BJ (cell line): ENCODE results near the gene ZNF236. TPM values are rescaled to one million over a fixed set of nuclear protein-coding genes. Genes with fewer than 3 reads are reported as not detected.

Experiments
- CTCF ChIA-PET: fragments of 350-600 bp; formaldehyde crosslinking; extraction: SDS; loops from one replicate; lab custom pipeline; 2021; ENCODE audit warnings: antibody characterized with exemption, inconsistent platforms; lab: Yijun Ruan, JAX
- POLR2A ChIA-PET: fragments of 300-600 bp; sonication (Branson Sonifier 250); formaldehyde crosslinking; extraction: SDS; loops from one replicate; lab custom pipeline; 2021; ENCODE audit warnings: antibody characterized with exemption; lab: Charles Lee
- DNase-seq: peaks from one replicate; pipeline ENCODE4 v3.0.0-alpha.2; 2011; ENCODE audit warnings: low read depth
- H3K27me3 ChIP-seq: 2 replicates; pipeline ENCODE4 v1.6.0; 2011; ENCODE audit warnings: low read length; ENCODE audit not compliant: control insufficient read depth, insufficient read depth
- H3K36me3 ChIP-seq: 2 replicates; pipeline ENCODE4 v1.5.1; 2011; ENCODE audit warnings: low read length; ENCODE audit not compliant: control insufficient read depth, insufficient read depth
- H3K4me3 ChIP-seq: 2 replicates; pipeline ENCODE4 v1.5.1; 2011; ENCODE audit warnings: low read depth, mild to moderate bottlenecking, control low read depth, low read length
- polyA plus RNA-seq: library from polyadenylated mRNA; depleted of rRNA; stranded (reverse); fragments of >200 nt; gene quantifications from 2 replicates; pipeline ENCODE4 v1.2.3, GENCODE V29; 2011
- TF ChIP-seq, protein P1 (sequence below): IDR thresholded peaks from 2 replicates; pipeline ENCODE4 v1.5.1; 2011; ENCODE audit warnings: low read depth, mild to moderate bottlenecking, control low read depth, inconsistent platforms, low read length, moderate library complexity; ENCODE audit not compliant: insufficient read depth

ZNF236 gene
- polyA plus RNA-seq, 1 experiment, result 5.1 TPM

GRCh38 chr18:76994086-76994654 is 171.8 kb downstream of the ZNF236 start:
- Histone ChIP-seq H3K27me3 (peaks cover 1% of the 10 kb centered on the region; the same call in 1 of the 2 replicates), H3K36me3 (no peaks in the 10 kb centered on the region), H3K4me3 (no peak overlapping the region)
- ChIA-PET CTCF (interaction anchor here (1.0 to 14.1 kb wide), 4 partner anchors 11 to 215 kb away, joined by 5 to 215 read pairs (median 6); no protein-coding TSS in a partner anchor), POLR2A (no interaction called here)
- DNase-seq, result no peak
- TF ChIP-seq, protein P1, sequence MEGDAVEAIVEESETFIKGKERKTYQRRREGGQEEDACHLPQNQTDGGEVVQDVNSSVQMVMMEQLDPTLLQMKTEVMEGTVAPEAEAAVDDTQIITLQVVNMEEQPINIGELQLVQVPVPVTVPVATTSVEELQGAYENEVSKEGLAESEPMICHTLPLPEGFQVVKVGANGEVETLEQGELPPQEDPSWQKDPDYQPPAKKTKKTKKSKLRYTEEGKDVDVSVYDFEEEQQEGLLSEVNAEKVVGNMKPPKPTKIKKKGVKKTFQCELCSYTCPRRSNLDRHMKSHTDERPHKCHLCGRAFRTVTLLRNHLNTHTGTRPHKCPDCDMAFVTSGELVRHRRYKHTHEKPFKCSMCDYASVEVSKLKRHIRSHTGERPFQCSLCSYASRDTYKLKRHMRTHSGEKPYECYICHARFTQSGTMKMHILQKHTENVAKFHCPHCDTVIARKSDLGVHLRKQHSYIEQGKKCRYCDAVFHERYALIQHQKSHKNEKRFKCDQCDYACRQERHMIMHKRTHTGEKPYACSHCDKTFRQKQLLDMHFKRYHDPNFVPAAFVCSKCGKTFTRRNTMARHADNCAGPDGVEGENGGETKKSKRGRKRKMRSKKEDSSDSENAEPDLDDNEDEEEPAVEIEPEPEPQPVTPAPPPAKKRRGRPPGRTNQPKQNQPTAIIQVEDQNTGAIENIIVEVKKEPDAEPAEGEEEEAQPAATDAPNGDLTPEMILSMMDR, result no peak

DNA sequence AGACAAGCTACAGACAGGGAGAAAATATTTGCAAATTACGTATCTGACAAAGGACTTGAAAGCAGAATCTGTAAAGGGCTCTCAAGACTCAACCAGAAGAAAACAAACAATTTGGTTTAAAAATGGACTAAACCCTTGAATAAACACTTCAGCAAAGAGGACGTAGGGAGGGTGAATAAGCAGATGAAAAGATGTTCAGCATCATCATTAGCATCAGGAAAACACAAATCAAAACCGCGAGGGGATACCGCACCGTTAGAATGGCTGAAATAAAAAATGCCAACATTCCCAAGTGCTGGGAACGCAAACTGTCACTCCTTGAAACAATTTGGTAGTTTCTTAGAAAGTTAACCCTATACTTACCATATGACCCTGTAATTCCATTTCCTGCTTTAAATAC is 173.5 kb downstream of the ZNF236 start:
- Histone ChIP-seq H3K27me3 (peaks cover 1% of the 10 kb centered on the region; the same call in 1 of the 2 replicates), H3K36me3 (no peaks in the 10 kb centered on the region), H3K4me3 (no peak overlapping the region)
- CTCF ChIA-PET, result interaction anchor here (1.6 to 14.1 kb wide), 2 partner anchors 12 to 214 kb away, joined by 8 to 215 read pairs; no protein-coding TSS in a partner anchor
- TF ChIP-seq, protein P1, result no peak
- POLR2A ChIA-PET, result no interaction called here
- DNase-seq, result no peak

- Histone ChIP-seq H3K27me3 (peaks cover 1% of the 10 kb centered on the region; the same call in 1 of the 2 replicates), H3K36me3 (no peaks in the 10 kb centered on the region), H3K4me3 (no peak overlapping the region)
- CTCF ChIA-PET, result interaction anchor here (0.9 to 14.1 kb wide), 5 partner anchors 12 to 213 kb away, joined by 3 to 215 read pairs (median 3); no protein-coding TSS in a partner anchor
- DNase-seq, result no peak
- POLR2A ChIA-PET, result interaction anchor here (0.6 kb wide), 1 partner anchor 216 kb away, joined by 3 read pairs; no protein-coding TSS in a partner anchor
- TF ChIP-seq, protein P1, result no peak
Measured at GRCh38 chr18:76996429-76996828, 174.1 kb downstream of the ZNF236 start.

DNA sequence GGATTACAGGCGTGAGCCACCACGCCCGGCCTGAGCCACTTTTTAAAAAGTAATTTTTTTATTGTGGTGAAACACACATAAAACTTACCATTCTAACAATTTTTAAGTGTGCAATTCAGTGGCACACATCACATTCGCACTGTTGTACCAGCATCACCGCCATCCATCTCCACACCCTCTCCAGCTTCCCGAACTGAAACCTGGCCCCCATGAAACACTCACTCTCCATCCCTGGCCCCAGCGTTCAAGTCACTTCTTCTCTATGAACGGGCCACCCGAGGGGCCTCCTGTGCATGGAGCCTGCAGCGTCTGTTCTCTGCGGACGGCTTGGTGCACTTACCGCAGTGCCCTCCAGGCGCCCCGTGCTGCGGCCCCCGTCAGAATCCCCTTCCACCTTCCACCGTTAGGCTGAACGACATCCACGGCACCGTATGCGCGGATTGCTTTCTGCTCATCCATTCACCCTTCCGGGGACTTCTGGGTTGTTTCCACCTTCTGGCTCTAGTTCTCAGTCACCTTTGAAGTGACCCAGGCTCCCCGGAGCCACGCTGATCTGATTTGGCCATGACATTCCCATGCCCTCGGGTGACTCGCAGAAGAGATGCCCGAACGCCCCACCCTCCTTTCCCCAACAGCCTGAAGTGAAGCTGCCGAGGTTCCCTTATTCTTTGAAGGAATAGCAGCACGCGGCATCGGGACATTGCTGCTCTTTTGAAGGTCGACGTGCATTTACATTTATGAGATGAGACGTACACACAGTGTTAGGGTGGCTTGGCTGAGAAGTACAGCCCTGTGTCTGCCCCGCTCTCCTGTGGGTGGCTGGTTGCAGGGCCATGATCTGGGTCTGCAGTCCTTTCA is 175.8 kb downstream of the ZNF236 start:
- DNase-seq, result no peak
- CTCF ChIA-PET, result interaction anchor here (0.6 to 14.1 kb wide), 4 partner anchors 16 to 498 kb away, joined by 4 to 215 read pairs (median 20); no protein-coding TSS in a partner anchor
- POLR2A ChIA-PET, result no interaction called here

More for the DNA sequence above, 175.8 kb downstream of the ZNF236 start:
- no peaks in the 10 kb centered on the region for H3K36me3 ChIP-seq
- no peak overlapping the region for H3K4me3 ChIP-seq
- no peaks in the 10 kb centered on the region for H3K27me3 ChIP-seq
- TF ChIP-seq, protein P1, result no peak
